HCT116 (cell line): ENCODE measurements around the gene SUPT20HL2. TPM values are rescaled to one million over a fixed set of nuclear protein-coding genes. Genes with fewer than 3 reads are reported as not detected.

Source experiments
- ATAC-seq: fragments of 200-7000 bp; cut with Tn5 transposase; 2 replicates; pipeline ENCODE4 v1.9.1; 2020; ENCODE audit warnings: mild to moderate bottlenecking, moderate library complexity
- BruUV-seq: library from RNA; stranded (reverse); fragments of 400-500 nt; replicated peaks from 2 replicates; lab custom pipeline; 2021; lab: Mats Ljungman, UMichigan
- CTCF ChIA-PET: fragments of 300-600 bp; sonication (Branson Sonifier 250); formaldehyde crosslinking; loops from one replicate; lab custom pipeline; 2021; ENCODE audit warnings: antibody characterized with exemption; lab: Charles Lee
- POLR2A ChIA-PET: fragments of 300-600, 350-600 bp; sonication (Branson Sonifier 250); formaldehyde crosslinking; loops from one replicate; lab custom pipeline; 2021; ENCODE audit warnings: antibody characterized with exemption; lab: Charles Lee
- RAD21 ChIA-PET, 2 experiments: fragments of 300-600 bp; sonication (Branson Sonifier 250); formaldehyde crosslinking; loops; one replicate each; lab custom pipeline; 2023; ENCODE audit warnings: low total read pairs in 2 of 2; ENCODE audit not compliant: uncharacterized antibody in 2 of 2, unreplicated experiment in 2 of 2, low non-redundant PET in 1 of 2; lab: Charles Lee
- DNase-seq: peaks from one replicate; pipeline ENCODE4 v3.0.0-alpha.2; 2010; ENCODE audit warnings: low read depth, low spot score
- H2AFZ ChIP-seq: fragments of 200-600 bp; shearing (Covaris generic), sonication (generic); 2 replicates; pipeline ENCODE4 v1.6.1; 2017; ENCODE audit warnings: low read depth, mixed run types, mixed read lengths, antibody characterized with exemption, low read length; ENCODE audit not compliant: poor library complexity, severe bottlenecking
- H3K27ac ChIP-seq: 2 replicates; pipeline ENCODE4 v1.5.1; 2012; ENCODE audit warnings: low read depth, low read length
- H3K27me3 ChIP-seq: fragments of 200-600 bp; sonication (generic); 2 replicates; pipeline ENCODE4 v1.6.1; 2016; ENCODE audit warnings: mixed run types, low read length, mixed read lengths; ENCODE audit not compliant: insufficient read depth
- H3K36me3 ChIP-seq, 2 experiments: fragments of 200-500 bp in 1 of 2; fragments of 200-600 bp in 1 of 2; sonication (Bioruptor generic) in 1 of 2; sonication (generic) in 1 of 2; 2 replicates each; pipeline versions ENCODE4 v1.5.1 to v1.6.1; 2014 to 2016; ENCODE audit warnings: low read length in 2 of 2, inconsistent platforms in 1 of 2, mixed read lengths in 1 of 2, mixed run types in 1 of 2; ENCODE audit not compliant: insufficient read depth in 2 of 2, control insufficient read depth in 1 of 2
- H3K4me1 ChIP-seq, 2 experiments: fragments of 200-600 bp in 1 of 2; sonication (generic) in 1 of 2; 2 replicates each; pipeline versions ENCODE4 v1.5.1 to v1.6.1; 2012 to 2017; ENCODE audit warnings: low read length in 2 of 2, inconsistent platforms in 1 of 2, mild to moderate bottlenecking in 1 of 2, mixed read lengths in 1 of 2, mixed run types in 1 of 2, moderate library complexity in 1 of 2; ENCODE audit not compliant: insufficient read depth in 2 of 2, control insufficient read depth in 1 of 2
- H3K4me2 ChIP-seq: fragments of 200-600 bp; sonication (generic); 2 replicates; pipeline ENCODE4 v1.6.1; 2017; ENCODE audit warnings: mixed run types, low read length, mixed read lengths
- H3K4me3 ChIP-seq, 2 experiments: fragments of 200-600 bp in 1 of 2; sonication (generic) in 1 of 2; replicated peaks in 1 of 2; 2 replicates each; pipeline ENCODE4 v1.5.1; 2011 to 2016; ENCODE audit warnings: low read length in 2 of 2, control low read depth in 1 of 2, low read depth in 1 of 2, mild to moderate bottlenecking in 1 of 2, mixed read lengths in 1 of 2, mixed run types in 1 of 2
- H3K79me2 ChIP-seq: fragments of 200-600 bp; sonication (generic); 2 replicates; pipeline ENCODE4 v1.6.1; 2017; ENCODE audit warnings: mild to moderate bottlenecking, mixed run types, low read length, moderate library complexity, mixed read lengths; ENCODE audit not compliant: insufficient read depth
- H3K9ac ChIP-seq: fragments of 200-600 bp; sonication (generic); 2 replicates; pipeline ENCODE4 v1.6.1; 2016; ENCODE audit warnings: low read length, mixed read lengths
- H3K9me2 ChIP-seq: fragments of 200-600 bp; sonication (generic), shearing (Covaris generic); 2 replicates; pipeline ENCODE4 v1.6.1; 2017; ENCODE audit warnings: mixed run types, mild to moderate bottlenecking, moderate library complexity; ENCODE audit not compliant: insufficient read depth
- H3K9me3 ChIP-seq, 2 experiments: fragments of 200-500 bp in 1 of 2; fragments of 200-600 bp in 1 of 2; sonication (Bioruptor generic) in 1 of 2; sonication (generic) in 1 of 2; 2 replicates each; pipeline ENCODE4 v1.6.1; 2014 to 2017; ENCODE audit warnings: low read length in 2 of 2, mixed read lengths in 2 of 2, inconsistent platforms in 1 of 2, low read depth in 1 of 2, mild to moderate bottlenecking in 1 of 2, mixed run types in 1 of 2, moderate library complexity in 1 of 2; ENCODE audit not compliant: control insufficient read depth in 1 of 2, insufficient read depth in 1 of 2
- H4K20me1 ChIP-seq: fragments of 200-600 bp; sonication (generic), shearing (Covaris generic); 2 replicates; pipeline ENCODE4 v1.6.1; 2017; ENCODE audit warnings: mixed run types, mild to moderate bottlenecking, moderate library complexity; ENCODE audit not compliant: insufficient read depth
- CEBPB ChIP-seq: IDR thresholded peaks from 2 replicates; pipeline ENCODE4 v1.6.1; 2012; ENCODE audit warnings: low read depth
- EGR1 ChIP-seq: IDR thresholded peaks from 2 replicates; pipeline ENCODE4 v1.6.1; 2012; ENCODE audit warnings: low read depth
- EZH2 ChIP-seq: fragments of 200-600 bp; sonication (generic); IDR thresholded peaks from 2 replicates; pipeline ENCODE4 v1.6.1; 2017; ENCODE audit warnings: antibody characterized with exemption, mixed run types
- FOSL1 ChIP-seq: IDR thresholded peaks from 2 replicates; pipeline ENCODE4 v1.6.1; 2012; ENCODE audit warnings: low read depth
- POLR2AphosphoS5 ChIP-seq: IDR thresholded peaks from 2 replicates; pipeline ENCODE4 v1.6.1; 2011; ENCODE audit warnings: mild to moderate bottlenecking, low read depth, low read length, moderate library complexity
- RAD21 ChIP-seq: IDR thresholded peaks from 2 replicates; pipeline ENCODE4 v1.6.1; 2012; ENCODE audit warnings: low read depth, mild to moderate bottlenecking
- REST ChIP-seq: IDR thresholded peaks from 2 replicates; pipeline ENCODE4 v1.6.1; 2012; ENCODE audit warnings: low read depth
- SP1 ChIP-seq: IDR thresholded peaks from 2 replicates; pipeline ENCODE4 v1.6.1; 2012; ENCODE audit warnings: low read depth
- ZBTB33 ChIP-seq: IDR thresholded peaks from 2 replicates; pipeline ENCODE4 v1.6.1; 2011; ENCODE audit warnings: mild to moderate bottlenecking, low read length, moderate library complexity; ENCODE audit not compliant: insufficient replicate concordance; ENCODE audit errors: extremely low read depth
- ZNF274 ChIP-seq: fragments of 200-500 bp; sonication (Bioruptor generic); IDR thresholded peaks from 2 replicates; pipeline ENCODE4 v1.6.1; 2014; ENCODE audit warnings: mild to moderate bottlenecking, low read depth, low read length, inconsistent platforms
- intact Hi-C: fragments of 100-400 bp; cut with micrococcal nuclease; formaldehyde crosslinking; loops from 2 replicates; pipeline ENCODE4 v1.10.0; 2022
- total RNA-seq: library from RNA; stranded (reverse); gene quantifications from one replicate; pipeline ENCODE4 v1.2.1, GENCODE V29; 2021; ENCODE audit not compliant: unreplicated experiment
- TF ChIP-seq, protein P1 (sequence below), 3 experiments: fragments of 200-600 bp in 1 of 3; sonication (generic) in 1 of 3; IDR thresholded peaks in 2 of 3; conservative IDR thresholded peaks in 1 of 3; 2 replicates each; pipeline ENCODE4 v1.5.1; 2012 to 2017; ENCODE audit warnings: low read depth in 2 of 3, low read length in 2 of 3, antibody characterized with exemption in 1 of 3, borderline replicate concordance in 1 of 3, control low read depth in 1 of 3, mild to moderate bottlenecking in 1 of 3, mixed read lengths in 1 of 3, mixed run types in 1 of 3, moderate library complexity in 1 of 3; ENCODE audit not compliant: insufficient read depth in 1 of 3
- TF ChIP-seq, protein P2 (sequence below): IDR thresholded peaks from 2 replicates; pipeline ENCODE4 v1.6.1; 2012

SUPT20HL2 gene
- total RNA-seq, 1 experiment from 2014 or later = not detected

GRCh38 chrX:24339911-24340310 is 26.0 kb upstream of the SUPT20HL2 start:
- TF ChIP-seq, protein P1, sequence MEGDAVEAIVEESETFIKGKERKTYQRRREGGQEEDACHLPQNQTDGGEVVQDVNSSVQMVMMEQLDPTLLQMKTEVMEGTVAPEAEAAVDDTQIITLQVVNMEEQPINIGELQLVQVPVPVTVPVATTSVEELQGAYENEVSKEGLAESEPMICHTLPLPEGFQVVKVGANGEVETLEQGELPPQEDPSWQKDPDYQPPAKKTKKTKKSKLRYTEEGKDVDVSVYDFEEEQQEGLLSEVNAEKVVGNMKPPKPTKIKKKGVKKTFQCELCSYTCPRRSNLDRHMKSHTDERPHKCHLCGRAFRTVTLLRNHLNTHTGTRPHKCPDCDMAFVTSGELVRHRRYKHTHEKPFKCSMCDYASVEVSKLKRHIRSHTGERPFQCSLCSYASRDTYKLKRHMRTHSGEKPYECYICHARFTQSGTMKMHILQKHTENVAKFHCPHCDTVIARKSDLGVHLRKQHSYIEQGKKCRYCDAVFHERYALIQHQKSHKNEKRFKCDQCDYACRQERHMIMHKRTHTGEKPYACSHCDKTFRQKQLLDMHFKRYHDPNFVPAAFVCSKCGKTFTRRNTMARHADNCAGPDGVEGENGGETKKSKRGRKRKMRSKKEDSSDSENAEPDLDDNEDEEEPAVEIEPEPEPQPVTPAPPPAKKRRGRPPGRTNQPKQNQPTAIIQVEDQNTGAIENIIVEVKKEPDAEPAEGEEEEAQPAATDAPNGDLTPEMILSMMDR (IDR thresholded peaks at IDR 0.05 in 2 of 3, conservative IDR thresholded peaks at IDR 0.05 in 1 of 3; ENCODE audit: borderline replicate concordance in 1 of 3, insufficient read depth in 1 of 3, low read depth in 2 of 3, low read length in 2 of 3) = no peak
- TF ChIP-seq, protein P2, sequence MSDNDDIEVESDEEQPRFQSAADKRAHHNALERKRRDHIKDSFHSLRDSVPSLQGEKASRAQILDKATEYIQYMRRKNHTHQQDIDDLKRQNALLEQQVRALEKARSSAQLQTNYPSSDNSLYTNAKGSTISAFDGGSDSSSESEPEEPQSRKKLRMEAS = no peak
- TF ChIP-seq FOSL1 = no peak
- no peak for TF ChIP-seq ZBTB33
- no peak for TF ChIP-seq CEBPB
- no peak for TF ChIP-seq POLR2AphosphoS5
- TF ChIP-seq EZH2 = no peak
- no peak for TF ChIP-seq SP1
- TF ChIP-seq EGR1 = no peak
- no peak for TF ChIP-seq ZNF274
- TF ChIP-seq RAD21 = no peak
- TF ChIP-seq REST = no peak
- Histone ChIP-seq H3K27me3 (no peaks in the 10 kb centered on the region), H3K4me1 (no peaks in the 10 kb centered on the region), H4K20me1 (no peaks in the 10 kb centered on the region), H3K9me2 (no peaks in the 10 kb centered on the region), H3K9me3 (no peaks in the 10 kb centered on the region), H3K4me2 (no peak overlapping the region), H3K4me3 (no peak overlapping the region), H2AFZ (no peak overlapping the region), H3K79me2 (no peaks in the 10 kb centered on the region), H3K9ac (no peak overlapping the region), H3K27ac (no peak overlapping the region), H3K36me3 (no peaks in the 10 kb centered on the region)
- ChIA-PET RAD21 (no interaction called here), CTCF (no interaction called here), POLR2A (no interaction called here)
- ATAC-seq (no peak), DNase-seq (no peak)
- intact Hi-C loops = no loop called here
- no TSS peak for BruUV-seq
